ENCODE data around the gene KLHDC4.

GRCh38 chr16:87682852-87683399 is 82.9 kb downstream of the KLHDC4 start:
- TF ChIP-seq CTCF (IDR thresholded peaks at IDR 0.05; ENCODE audit: poor library complexity) (no peak), EZH2 (IDR thresholded peaks at IDR 0.05; ENCODE audit: borderline replicate concordance) (no peak), EZH2phosphoT487 (IDR thresholded peaks at IDR 0.05; ENCODE audit: low read depth, severe bottlenecking, unreplicated experiment) (no peak)

Measured in hepatocyte (in vitro differentiated cells).